Measurements from ENCODE around the gene TREML2. TPM values are rescaled to one million over a fixed set of nuclear protein-coding genes. Genes with fewer than 3 reads are reported as not detected.

Gene TREML2
- total and polyA plus RNA-seq, 2 of the 13 experiments (the other 11 are each of a cell fraction or from before 2014, with no cell fraction given) = not detected

GRCh38 chr6:41231246-41231645 is 30.3 kb upstream of the TREML2 start (continued):
- TF ChIP-seq, protein P1, sequence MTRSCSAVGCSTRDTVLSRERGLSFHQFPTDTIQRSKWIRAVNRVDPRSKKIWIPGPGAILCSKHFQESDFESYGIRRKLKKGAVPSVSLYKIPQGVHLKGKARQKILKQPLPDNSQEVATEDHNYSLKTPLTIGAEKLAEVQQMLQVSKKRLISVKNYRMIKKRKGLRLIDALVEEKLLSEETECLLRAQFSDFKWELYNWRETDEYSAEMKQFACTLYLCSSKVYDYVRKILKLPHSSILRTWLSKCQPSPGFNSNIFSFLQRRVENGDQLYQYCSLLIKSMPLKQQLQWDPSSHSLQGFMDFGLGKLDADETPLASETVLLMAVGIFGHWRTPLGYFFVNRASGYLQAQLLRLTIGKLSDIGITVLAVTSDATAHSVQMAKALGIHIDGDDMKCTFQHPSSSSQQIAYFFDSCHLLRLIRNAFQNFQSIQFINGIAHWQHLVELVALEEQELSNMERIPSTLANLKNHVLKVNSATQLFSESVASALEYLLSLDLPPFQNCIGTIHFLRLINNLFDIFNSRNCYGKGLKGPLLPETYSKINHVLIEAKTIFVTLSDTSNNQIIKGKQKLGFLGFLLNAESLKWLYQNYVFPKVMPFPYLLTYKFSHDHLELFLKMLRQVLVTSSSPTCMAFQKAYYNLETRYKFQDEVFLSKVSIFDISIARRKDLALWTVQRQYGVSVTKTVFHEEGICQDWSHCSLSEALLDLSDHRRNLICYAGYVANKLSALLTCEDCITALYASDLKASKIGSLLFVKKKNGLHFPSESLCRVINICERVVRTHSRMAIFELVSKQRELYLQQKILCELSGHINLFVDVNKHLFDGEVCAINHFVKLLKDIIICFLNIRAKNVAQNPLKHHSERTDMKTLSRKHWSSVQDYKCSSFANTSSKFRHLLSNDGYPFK (CRISPR knock-in tag; IDR thresholded peaks at IDR 0.05; ENCODE audit: borderline replicate concordance) = no peak

DNA sequence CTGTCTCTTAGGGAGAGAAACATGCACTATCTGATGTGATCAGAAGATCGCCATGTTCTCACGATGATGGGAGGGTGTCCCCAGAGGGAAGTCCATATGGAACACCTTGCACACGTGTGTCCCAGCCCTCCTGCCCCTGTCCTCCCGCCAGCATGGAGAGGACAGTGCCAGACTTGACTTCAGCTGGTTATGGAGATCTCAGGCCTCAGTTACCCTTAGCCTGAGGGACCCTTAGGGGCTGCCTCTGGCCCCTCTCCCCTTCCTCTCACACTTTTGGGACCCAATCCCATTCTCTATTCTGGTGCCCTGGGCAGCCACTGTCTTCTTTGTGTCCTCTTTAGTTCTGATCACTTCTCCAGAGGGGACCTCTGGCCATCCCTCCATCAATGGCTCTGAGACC is 28.8 kb upstream of the TREML2 start:
- H3K4me2 ChIP-seq (ENCODE audit: low read depth, low read length) = no peak overlapping the region
- no peak for TF ChIP-seq ATF3 (CRISPR knock-in tag; IDR thresholded peaks at IDR 0.05)
- no peak for TF ChIP-seq MAFG (CRISPR knock-in tag; IDR thresholded peaks at IDR 0.05)
- no peak for TF ChIP-seq JARID2 (CRISPR knock-in tag; IDR thresholded peaks at IDR 0.05; ENCODE audit: insufficient replicate concordance)
- TF ChIP-seq ARNTL (CRISPR knock-in tag; IDR thresholded peaks at IDR 0.05) = no peak
- TF ChIP-seq, protein P2, sequence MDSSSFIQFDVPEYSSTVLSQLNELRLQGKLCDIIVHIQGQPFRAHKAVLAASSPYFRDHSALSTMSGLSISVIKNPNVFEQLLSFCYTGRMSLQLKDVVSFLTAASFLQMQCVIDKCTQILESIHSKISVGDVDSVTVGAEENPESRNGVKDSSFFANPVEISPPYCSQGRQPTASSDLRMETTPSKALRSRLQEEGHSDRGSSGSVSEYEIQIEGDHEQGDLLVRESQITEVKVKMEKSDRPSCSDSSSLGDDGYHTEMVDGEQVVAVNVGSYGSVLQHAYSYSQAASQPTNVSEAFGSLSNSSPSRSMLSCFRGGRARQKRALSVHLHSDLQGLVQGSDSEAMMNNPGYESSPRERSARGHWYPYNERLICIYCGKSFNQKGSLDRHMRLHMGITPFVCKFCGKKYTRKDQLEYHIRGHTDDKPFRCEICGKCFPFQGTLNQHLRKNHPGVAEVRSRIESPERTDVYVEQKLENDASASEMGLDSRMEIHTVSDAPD (CRISPR knock-in tag; IDR thresholded peaks at IDR 0.05) = no peak
- TF ChIP-seq, protein P3, sequence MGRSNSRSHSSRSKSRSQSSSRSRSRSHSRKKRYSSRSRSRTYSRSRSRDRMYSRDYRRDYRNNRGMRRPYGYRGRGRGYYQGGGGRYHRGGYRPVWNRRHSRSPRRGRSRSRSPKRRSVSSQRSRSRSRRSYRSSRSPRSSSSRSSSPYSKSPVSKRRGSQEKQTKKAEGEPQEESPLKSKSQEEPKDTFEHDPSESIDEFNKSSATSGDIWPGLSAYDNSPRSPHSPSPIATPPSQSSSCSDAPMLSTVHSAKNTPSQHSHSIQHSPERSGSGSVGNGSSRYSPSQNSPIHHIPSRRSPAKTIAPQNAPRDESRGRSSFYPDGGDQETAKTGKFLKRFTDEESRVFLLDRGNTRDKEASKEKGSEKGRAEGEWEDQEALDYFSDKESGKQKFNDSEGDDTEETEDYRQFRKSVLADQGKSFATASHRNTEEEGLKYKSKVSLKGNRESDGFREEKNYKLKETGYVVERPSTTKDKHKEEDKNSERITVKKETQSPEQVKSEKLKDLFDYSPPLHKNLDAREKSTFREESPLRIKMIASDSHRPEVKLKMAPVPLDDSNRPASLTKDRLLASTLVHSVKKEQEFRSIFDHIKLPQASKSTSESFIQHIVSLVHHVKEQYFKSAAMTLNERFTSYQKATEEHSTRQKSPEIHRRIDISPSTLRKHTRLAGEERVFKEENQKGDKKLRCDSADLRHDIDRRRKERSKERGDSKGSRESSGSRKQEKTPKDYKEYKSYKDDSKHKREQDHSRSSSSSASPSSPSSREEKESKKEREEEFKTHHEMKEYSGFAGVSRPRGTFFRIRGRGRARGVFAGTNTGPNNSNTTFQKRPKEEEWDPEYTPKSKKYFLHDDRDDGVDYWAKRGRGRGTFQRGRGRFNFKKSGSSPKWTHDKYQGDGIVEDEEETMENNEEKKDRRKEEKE (IDR thresholded peaks at IDR 0.05) = no peak
- in situ Hi-C loops (cut with HindIII; ENCODE audit: extremely low pct_ligation_motif_present, low pct_unique_long_range_greater_than_20kb) = no loop called here
- no peak overlapping the region for H2AFZ ChIP-seq (ENCODE audit: low read length)
- intact Hi-C loops (cut with micrococcal nuclease; ENCODE audit: unreplicated experiment) = no loop called here
- peaks cover 0 to 12% of the 10 kb centered on the region in 2 experiments; a peak in 2 of 5 replicates for H3K27me3 ChIP-seq (ENCODE audit: control insufficient read depth in 1 of 2, insufficient read depth in 2 of 2, low read length in 2 of 2)
- POLR2A ChIA-PET = no interaction called here
- no peak overlapping the region for H3K27ac ChIP-seq (ENCODE audit: extremely low read length, insufficient read depth, low read length)
- CTCF ChIA-PET (ENCODE audit: low intra/inter-chr PET ratio, low total read pairs) = no interaction called here
- ATAC-seq (no peak), DNase-seq (ENCODE audit: low spot score) (no peak), FAIRE-seq (no peak)
- no peaks in the 10 kb centered on the region for H4K20me1 ChIP-seq (ENCODE audit: insufficient read depth, low read length)
- H3K36me3 ChIP-seq (replicated peaks in 1 of 2; ENCODE audit: control insufficient read depth in 1 of 2, insufficient read depth in 2 of 2, low read length in 2 of 2) = no peaks in the 10 kb centered on the region
- no peaks in the 10 kb centered on the region for H3K9me3 ChIP-seq (ENCODE audit: low read length)
- no TSS peak for BruUV-seq (replicated peaks)
- H3K79me2 ChIP-seq (ENCODE audit: insufficient read depth, low read length) = no peaks in the 10 kb centered on the region
- H3K4me3 ChIP-seq (replicated peaks in 1 of 3; ENCODE audit: insufficient read depth in 1 of 3, low read depth in 2 of 3, low read length in 3 of 3) = no peak overlapping the region
- H3K9ac ChIP-seq (ENCODE audit: insufficient read depth, low read depth, low read length) = no peak overlapping the region
- no peaks in the 10 kb centered on the region for H3K4me1 ChIP-seq (ENCODE audit: insufficient read depth, low read length)
- WGBS (ENCODE audit: low lambda C conversion rate) = 10% methylated on average over 4 of the region's 4 CpGs
